Peyer's patch (tissue), 4 donors: ENCODE results near the gene YAF2.

ENCODE experiments used
- CTCF ChIP-seq, 6 experiments: fragments of 450-650 bp in 4 of 6; fragments of 200-600 bp in 2 of 6; sonication (generic) in 1 of 6; IDR thresholded peaks; one replicate each; pipeline ENCODE4 v1.5.1; 2017 to 2019; ENCODE audit warnings: antibody characterized with exemption in 6 of 6, mild to moderate bottlenecking in 3 of 6, moderate library complexity in 1 of 6
- POLR2A ChIP-seq, 2 donors: fragments of 450-650 bp; IDR thresholded peaks; one replicate each; pipeline ENCODE4 v1.5.1; 2017; ENCODE audit warnings: antibody characterized with exemption in 2 of 2, mild to moderate bottlenecking in 2 of 2, moderate library complexity in 2 of 2

GRCh38 chr12:42125388-42125767 lies 112.7 kb downstream of the YAF2 start:
- TF ChIP-seq CTCF (IDR thresholded peaks at IDR 0.05) (no peak), POLR2A (IDR thresholded peaks at IDR 0.05) (no peak)
